G401.6 (cell line): ENCODE results near the gene SLC40A1.

Experiments used
- FAIRE-seq: peaks from 2 replicates; lab custom pipeline; 2012; peaks lifted over from hg19 to GRCh38; lab: Jason Lieb, UNC

The SLC40A1 gene

DNA sequence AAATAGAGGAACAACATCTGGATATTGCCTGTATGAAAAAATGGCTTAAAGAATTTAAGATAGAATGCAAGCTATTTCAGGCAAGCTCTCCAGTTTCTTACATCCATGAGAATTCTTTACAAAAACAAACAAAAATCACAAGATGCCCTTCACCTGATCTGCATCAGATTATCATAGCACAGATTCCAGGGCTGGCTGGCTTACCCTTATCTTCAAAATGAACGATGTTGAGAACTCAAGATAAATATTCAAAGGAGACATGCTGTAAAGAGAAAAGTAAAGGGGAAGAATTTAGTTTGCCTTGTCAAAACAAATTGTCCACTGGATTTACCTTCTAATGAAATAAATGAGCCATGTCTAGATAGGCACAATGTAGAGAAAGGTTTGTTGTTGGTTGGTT lies 18.7 kb upstream of the SLC40A1 start:
- no peak for FAIRE-seq

DNA sequence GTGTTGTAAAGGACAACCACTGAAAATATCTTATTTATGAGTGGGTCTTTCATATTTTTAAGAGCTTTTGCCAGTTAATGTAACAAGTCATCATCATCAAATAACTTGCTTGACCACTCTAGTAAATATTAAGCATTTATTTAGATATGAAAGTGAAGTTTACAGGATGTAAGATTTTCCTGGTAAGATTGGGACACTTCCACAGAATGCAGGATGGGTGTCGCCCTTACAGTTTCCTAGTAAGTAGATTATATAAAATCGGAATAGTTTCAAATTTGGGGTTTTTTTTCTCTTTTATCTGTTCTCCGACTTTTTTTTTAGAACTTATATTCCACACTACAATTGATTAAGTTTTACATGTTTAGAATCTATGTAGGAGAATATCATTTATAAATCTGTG lies 14.8 kb upstream of the SLC40A1 start:
- no peak for FAIRE-seq

DNA sequence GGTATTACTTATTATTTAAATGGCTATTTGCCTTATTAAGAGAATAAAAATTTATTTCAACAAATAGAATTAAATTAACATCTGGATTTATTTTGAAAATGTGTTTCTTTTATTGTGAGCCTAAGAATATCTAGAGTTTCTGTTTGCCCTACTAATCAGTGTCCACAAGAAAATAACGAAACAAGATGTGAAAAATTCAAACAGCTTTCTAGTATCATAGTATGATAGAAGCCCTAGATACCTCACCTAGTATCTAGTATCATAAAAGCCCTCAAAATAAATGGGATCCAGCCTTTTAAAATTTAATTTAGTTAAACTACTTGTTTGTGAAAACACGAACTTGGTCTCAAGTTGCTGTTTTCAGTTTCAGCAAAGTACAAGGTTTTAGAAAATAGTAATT lies 13.7 kb upstream of the SLC40A1 start:
- FAIRE-seq = no peak

DNA sequence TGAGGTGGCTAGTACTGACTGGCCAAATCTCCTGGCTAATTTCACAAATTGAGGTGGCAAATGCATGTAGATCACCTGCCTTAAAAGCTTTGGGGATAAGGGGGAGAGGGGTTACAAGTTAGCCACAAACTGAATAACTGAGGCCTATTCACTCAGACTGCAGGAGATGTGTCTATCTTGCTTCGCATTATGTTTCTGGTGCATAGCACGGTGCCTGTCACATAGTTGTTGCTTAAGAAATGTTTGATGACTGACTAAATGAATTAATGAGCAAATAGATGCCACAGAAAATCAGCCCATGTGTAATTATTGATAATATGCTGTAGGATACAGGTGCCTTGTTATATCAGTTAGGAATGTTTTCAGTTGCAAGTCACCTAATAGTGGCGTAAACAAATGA lies 12.5 kb upstream of the SLC40A1 start:
- FAIRE-seq = no peak

DNA sequence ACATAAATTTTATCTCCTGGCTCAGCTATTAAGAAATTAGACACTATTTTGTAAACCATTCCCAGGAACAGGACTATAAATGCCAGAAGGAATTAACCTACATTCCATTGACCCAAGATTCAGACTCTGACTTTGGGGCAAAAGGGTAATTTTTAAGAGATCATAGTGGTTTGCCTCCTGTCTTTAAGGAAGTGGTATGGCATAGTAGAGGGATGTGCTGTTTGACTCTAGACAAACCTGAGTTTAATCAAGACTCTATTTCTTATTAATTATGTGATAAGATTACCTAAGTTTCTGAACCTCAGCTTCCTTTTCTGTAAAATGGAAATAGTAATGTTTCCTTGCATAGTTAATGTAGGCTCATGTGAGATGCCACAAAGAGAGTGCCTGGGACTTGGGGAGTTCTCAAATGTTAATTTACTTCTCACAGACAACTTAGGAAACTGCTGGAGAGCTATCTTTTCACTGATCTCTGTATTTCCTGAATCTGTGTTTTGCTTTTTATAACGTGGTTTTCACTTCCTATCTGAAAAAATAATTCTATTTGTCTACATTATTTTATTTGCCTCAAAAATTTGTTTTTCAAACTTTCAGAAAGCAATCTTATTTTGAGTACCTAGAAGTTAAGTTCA lies 11.9 kb upstream of the SLC40A1 start:
- FAIRE-seq = no peak

DNA sequence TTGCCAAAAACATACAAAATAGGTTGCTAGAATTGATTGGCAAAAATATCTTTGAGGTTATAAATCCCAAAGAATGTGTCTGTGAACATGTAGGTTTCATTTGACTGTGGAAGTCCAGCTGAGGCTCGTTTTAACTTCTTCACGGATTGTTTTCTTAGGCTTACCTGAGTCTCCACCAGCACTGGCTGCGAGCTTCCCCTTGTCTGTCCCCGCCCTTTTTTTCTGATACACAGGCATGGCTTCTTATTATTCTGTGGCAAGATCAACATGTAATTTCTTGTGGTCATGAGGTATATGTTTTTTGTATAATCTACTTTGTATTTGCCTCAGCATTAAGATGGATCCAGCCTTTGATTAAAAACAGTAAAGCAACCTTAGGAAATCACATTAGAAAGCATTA lies 7.2 kb upstream of the SLC40A1 start:
- no peak for FAIRE-seq

DNA sequence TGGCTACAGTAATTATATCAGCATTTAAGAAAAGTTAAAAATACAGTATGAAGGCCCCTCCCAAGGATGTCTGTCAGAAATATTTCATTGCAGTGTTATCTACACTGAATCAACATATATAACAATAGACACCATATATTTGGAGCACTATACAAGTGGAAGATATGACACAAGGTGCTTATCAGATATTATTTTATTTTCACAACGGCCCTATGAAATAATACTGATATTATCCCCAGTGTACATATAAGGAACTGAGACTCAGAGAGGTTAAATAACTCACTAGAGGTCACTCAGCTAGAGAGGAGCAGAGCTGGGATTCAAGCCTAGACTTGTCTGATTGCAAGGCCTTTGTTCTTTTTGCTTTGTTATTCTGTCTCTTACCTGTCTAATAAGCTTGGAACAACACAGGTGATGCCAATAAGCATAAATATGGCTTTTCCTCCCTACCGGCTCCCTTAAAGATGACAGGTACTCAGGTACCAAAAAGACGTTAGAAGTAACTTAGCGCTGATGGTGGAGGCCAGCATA lies 4.7 kb upstream of the SLC40A1 start:
- FAIRE-seq = no peak

DNA sequence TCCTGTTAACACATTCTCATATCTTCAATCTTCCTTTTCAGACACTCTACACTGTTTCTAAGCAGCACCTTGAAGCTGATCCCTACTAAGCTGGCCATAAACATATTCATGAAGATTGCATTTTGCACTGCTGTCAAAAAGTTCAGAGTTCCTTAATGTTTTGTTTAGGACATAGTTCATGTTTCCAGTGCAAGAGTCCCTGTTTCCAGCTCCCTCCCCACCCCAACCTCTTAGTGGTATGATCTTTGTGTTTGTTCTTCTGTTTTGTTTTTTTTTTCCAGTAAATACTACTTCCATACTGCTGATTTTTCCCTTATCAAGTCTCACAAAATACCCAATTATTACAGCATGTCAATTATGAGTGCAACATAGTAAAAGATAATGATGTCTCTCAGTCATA lies 4.1 kb upstream of the SLC40A1 start:
- FAIRE-seq = no peak

DNA sequence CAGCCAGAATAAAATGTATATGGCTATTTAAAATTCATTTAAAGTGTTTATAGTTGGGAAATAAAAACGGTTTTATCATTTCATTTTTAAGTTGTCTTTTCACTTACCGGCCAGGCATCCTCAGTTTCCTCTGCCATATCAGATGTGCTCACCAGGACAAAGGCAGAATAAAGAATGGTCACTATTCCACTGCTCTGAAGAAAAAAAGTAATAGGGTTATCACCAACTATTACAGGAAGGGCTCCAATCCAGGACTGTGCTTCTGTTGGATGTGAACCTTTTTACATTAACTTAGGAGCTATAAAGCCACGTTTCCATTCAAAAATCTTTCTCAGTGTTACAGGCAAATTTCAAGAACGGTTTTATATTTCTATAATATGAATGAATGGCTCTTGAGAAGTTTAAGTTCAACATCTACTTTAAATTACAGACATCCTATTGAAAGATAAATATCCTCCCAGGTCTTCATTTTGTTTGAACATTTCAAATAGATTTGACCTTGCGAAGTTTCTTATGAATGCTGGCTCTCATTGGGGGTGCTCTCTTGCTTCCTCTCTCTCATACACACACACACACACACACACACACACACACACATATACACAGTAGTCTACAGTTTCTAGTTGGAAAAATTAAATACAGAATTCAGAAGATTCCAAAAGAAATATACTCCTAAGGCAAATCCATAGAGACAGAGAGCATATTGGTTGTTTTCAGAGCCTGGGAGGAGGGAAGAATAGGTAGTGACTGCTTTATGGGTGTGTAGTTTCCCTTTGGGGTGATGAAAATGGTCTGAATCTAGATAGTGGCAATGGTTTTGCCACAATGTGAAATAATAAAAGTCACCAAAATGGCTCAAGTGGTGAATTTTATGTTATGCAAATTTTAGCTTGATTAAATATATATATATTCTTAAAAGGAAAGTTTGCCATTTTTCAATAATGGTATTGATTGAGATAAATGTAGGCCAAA lies 2.9 kb upstream of the SLC40A1 start:
- no peak for FAIRE-seq

DNA sequence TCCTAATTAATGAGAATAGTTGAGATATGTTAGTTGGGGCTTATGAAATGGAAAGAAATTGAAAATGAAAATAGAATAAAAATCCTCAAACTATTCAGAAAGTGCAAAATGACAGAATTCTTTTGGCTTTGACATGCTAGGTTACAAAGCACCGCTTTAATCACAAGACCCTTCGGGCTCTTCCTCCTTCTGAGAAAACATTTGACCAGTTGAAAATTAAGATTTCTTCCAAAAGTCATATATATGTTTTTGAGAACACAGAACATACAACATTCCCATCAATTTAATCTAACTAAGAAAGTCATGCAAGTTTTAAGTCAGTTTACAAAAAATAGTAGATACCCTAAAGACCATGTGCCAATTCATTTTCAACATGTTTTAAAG lies 2.2 kb upstream of the SLC40A1 start:
- no peak for FAIRE-seq

DNA sequence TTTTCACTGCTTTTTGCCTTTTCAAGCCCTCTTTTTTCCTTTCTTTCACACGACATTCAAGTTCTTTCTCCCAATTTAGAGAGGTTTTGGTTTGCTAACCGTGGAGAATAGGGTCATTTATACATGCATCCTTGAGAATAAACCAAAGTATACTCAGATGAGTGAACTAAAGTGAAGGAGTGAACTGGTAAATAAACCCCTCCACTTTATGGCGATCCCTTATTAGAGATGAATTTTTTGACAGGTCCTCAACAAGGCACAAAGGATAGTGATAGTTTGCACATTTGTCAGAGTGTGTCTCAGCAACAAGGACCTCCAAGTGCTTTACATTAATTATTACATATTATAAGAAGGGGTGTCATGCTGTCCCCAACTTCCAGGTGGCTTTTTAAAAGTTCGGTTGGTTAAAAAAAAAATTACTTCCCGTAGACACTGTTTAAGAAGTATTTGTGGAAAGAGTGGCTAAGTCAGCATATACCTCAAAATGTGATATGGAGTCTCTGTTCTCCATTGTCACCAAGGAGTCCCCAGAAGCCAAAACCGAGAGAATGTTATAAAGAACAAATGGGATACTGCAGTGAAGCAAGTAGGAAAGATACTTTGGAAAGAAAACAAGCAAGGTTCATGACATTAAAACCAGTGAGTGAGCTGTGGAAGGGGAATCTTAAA lies 1.7 kb upstream of the SLC40A1 start:
- no peak for FAIRE-seq

DNA sequence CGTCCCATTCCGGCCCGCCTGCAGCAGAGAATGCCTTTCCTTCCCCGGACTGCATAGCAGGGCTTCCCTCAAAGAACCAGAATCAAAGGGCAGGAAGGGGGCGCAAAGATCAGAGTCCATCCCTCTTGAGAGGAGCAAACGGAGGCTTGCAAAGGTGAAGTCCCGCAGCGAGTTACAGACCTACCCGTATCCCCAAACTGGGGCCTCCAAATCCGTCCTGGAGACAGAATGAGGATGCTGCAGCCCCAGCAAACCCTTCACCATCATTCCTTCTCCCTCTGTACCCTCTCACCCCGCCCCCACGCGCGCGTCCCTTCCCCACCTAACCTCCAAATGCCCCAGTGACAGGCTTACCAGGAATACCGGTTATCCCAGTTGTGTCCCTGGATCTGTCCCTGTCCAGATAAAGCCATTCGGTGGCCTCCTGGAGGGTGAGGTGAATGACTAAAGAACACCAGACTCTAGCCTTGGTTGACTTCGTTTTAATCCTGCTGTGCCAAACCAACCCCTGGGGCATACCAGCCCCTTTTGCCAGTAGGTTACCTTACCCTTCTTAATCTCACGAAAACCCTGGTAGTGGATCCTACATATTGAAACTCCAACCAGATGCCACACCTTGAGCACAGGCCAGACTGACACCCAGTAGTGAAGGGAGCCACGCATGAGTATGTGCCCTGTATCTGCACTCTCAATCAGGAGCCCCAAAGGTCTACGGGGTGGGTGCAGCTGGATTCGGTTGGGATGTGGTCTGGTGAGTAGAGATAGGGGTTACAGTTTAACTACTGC lies 961 bp upstream of the SLC40A1 start:
- FAIRE-seq = no peak

DNA sequence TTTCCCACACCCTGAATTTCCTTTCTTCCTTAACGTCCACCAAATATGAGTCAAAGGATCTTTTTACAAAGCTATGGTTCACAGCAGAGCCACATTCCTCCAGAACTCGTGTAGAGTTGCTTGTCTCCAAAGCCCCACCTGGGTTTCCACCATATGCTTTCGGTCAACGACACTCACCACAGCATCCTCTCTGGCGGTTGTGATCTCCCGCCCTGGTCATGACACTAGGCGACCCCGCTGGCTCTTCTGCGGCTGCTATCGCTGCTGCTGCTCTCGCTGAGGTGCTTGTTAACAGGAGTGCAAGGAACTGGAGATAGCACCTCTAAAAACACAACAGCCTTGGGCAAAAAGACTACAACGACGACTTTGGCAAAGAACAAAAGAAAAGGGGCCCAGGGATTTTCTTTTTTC lies 340 bp downstream of the SLC40A1 start:
- no peak for FAIRE-seq

DNA sequence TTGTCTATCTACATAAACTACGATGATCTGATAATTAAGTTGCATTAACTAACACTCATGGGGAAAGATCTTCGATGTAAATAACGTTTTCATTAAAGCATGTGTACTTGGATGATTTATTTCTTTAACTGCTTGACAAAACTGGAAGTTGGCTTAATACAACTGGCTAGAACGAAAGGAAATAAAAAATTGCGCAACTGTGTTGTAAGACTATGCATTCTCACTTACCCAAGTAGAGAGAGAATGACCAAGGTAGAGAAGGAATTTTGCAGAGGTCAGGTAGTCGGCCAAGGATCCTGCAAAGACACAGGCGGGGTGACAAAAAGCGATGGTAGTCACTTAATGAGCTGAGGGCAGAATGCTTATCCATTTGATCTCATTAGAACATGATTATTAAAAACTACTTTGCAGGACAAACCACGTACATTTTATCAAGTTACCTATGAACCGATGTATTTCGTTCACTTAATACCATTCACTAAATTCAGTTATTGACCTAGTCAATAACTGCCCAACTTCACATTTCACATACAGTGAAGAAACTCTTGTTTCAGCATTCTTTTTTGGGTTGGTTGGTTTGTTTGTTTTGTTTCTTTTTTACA lies 900 bp downstream of the SLC40A1 start:
- no peak for FAIRE-seq

DNA sequence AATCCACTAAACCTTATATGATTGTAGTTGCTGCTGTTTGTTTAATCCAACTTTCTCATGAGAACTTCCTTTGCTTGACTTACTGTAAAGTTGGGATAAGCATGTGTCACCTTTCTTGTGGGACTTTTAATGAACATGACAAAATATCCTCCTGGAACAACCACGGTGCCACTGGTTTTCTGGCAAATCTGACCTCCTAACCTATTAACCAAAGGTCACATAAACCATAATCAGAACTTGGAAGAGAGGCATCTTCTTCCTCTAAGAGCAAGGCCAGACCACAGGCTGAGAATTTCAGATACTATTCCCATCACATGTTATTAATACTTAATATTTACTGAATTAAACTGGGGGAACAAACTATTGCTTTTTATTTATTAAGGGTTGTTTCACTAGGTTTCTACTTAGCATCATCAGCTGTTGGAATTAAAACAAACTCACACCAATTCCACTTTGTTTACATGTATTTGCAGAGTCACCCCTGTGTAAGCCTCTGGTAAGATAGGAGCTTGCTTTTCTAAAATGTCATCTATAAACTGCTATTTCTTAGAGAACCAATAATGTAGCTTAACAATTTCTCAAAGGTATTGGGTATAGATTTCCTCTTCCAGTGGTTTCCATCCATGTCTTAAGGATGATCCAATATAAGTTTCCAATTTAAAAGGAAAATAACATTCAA lies 2.2 kb downstream of the SLC40A1 start:
- no peak for FAIRE-seq

DNA sequence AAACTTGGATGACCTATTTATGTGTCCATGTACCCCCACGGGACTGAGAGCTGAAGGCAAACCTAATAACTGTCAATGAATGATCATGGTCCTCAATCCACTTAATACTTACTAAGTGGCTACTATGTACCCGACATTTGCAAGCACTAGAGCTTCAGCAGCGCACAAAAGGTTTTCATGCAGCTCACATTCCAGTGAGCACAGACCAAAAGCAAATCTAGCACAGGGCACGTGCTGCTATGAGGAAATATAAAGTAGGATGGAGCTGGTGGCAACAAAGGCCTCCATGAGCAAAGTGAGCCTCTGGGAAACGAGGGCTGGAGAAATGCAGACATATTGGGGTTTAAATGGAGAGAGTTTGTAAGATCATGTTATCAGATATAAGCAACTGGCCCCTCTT lies 3.5 kb downstream of the SLC40A1 start:
- FAIRE-seq = no peak

DNA sequence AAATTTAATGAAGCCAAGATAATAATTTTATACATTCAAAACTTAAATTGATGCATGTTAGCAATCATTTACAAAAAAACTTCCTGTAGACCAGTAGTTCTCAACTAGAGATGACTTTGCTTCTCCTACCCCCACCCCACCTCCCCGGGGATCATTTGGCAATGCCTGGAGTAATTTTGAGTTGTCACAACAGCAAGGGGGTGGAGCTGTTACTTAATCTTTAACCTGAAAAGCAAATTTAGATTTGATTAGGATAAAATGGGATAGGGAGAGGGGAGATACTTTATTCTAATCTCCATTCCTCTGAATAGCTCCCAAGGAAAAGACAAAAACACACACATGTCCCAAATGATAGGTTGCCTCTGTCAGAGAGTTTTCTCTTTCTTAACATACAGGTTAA lies 4.2 kb downstream of the SLC40A1 start:
- FAIRE-seq = no peak

DNA sequence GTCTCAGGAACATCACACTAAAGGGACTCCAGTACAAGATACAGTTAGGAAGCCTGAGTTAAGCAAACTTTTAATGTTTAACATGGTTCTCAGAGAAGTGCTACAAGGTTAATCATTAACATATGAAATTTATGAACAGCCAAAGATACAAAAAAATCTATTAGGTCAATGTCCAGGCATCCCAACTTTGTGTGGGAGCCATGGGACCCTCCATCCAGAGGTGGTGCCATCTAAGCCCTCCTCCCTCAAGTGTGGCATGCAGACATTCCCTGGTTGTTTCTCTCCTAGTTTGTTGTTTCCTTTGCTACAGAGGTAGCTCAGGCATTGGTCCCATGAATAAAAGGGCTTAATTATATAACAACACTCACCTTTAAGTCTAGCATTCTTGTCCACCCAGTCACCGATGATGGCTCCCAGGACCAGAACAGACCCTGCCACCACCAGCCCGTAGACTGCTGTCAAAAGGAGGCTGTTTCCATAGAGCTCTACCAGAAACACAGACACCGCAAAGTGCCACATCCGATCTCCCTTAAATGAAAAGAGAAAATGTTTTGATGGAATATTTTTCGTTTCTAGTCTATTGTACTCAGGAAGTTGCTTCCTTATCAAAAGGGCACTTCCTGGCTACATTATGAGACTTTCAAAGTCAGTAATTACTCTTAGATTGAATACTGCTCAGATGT lies 5.7 kb downstream of the SLC40A1 start:
- no peak for FAIRE-seq

DNA sequence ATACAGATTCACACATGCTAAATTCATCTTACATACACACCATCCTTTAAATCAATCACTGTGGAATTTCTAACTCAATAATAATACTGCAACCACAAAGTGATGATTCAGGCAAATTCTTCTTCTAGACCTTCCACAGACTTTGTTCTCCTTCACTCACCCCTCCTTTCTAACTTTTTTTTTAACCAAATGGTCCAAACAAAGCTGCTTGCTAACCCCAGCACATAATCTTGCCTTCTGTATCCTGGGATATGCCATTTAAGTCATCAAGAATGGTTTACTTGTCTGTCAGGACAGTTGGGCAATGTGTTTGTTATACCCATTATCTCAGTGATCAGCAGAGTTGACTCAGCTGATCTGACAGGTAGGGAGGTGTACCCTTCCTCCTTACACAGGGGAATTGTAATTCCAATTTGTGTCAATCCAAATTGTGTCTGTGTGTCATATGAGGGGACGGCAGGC lies 10.0 kb downstream of the SLC40A1 start:
- FAIRE-seq = no peak

DNA sequence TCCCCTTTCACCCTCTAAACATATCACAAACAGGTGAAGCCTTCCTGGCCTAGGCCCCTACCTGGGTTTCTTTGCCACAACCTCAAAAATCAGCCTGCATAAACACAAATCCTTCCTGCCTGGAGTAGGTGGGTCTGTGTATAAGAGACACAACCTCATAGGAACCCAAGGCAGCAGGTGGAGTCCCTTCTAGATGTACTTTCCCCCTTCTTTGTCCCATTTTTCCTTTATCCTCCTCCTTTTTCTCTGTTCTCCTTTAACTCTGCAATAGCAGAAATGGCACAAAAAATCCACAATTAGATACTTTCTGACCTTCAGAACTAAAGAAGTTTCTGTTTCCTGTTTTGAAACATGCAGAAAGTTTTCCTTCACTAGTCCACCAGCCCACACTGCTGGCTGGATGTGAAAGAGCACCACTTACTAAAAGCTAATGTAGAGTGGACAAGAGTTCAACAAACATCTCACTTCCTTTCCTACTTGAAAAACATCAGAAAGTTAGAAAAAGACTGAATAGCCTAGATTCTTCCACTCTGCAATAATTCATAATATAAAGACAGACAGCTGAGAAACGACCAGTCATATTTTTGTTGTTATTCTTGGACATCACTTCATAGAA lies 11.2 kb downstream of the SLC40A1 start:
- no peak for FAIRE-seq
